ENCODE data around the gene RALGPS1.

RALGPS1 gene

DNA sequence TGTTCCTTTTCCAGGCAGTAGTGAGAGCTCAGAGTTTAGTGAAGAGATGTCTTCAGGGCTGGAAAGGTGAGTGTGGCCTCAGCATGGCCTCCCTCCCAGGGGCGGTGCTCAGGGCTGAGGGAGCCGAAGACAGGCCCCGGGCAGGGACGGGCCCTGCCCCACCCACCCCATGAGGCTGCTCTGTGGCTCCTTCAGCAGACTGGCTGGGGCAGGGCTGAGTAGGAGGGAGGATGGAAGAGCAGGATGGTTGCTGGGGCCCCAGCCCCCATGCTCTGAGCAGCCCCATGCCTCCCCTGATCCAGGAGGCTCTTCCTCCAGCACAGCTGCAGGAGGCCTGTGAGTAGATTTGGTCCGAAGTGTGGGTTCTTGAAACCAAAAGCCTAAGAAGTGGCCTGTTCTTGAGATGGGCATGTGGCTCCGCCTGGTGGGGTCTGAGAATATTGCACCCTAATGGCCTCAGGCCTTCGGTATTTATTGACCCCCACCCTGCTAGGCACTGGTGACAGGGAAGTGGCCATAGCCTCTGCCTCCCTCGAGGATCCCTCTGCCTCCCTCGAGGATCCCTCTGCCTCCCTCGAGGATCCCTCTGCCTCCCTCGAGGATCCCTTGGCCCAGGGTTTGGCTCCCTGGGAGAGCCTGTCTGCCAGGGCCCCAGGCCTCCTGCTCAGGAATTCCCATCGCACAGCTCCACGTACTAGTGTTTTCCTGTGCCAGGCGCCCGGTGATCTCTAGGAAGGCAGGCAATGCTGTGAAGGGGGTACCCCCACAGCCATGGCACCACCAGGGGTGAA, 284.6 kb downstream of the RALGPS1 start:
- Mint-ChIP-seq H3K27me3 (ENCODE audit: low read depth) (no peaks in the 10 kb centered on the region), H3K4me1 (ENCODE audit: low read depth) (no peaks in the 10 kb centered on the region), H3K4me3 (no peak overlapping the region), H3K9me3 (no peaks in the 10 kb centered on the region), H3K27ac (no peak overlapping the region), H3K36me3 (ENCODE audit: low read depth) (no peaks in the 10 kb centered on the region)
- peak; percentile 60 for DNase-seq (ENCODE audit: low spot score)

DNA sequence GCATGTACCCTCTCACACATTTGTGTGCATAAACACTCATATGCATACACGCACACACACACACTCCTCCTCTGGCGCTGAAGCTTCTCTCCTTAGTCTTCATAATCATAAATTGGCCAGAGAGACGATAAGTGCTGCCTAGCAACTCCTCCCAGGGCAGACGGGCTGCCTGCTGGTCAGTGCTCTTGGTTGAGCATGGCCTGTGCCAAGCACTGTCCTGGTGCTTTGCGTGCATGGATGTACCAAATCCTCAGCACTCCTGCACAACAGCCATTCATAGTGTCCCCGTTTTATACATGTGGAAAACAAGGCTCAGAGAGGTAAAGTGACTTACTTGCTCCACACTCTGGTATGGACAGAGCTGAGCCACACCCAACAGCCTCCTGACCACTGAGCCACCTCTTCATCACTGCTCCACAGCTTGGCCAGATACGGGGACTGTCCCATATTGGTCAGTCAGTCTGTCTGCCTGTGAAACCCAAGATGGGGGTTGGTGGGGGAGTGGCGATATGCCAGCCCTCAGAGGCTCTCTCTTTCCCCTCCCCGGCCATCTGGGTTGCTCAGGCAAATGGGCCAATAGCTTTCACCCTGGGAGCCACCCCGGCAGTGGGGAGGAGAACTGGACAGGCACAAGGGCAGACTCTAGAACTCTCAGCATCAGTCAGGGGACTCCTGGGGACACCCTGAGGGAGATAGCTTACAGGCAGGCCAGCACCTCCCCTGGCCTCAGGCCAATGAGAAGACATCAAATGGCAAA, 285.7 kb downstream of the RALGPS1 start:
- Mint-ChIP-seq H3K27ac (no peak overlapping the region), H3K4me3 (no peak overlapping the region), H3K27me3 (ENCODE audit: low read depth) (no peaks in the 10 kb centered on the region), H3K9me3 (no peaks in the 10 kb centered on the region), H3K36me3 (ENCODE audit: low read depth) (no peaks in the 10 kb centered on the region), H3K4me1 (ENCODE audit: low read depth) (no peaks in the 10 kb centered on the region)
- DNase-seq (ENCODE audit: low spot score), result no peak

GRCh38 chr9:127201071-127201541, 286.5 kb downstream of the RALGPS1 start:
- Mint-ChIP-seq H3K9me3 (no peaks in the 10 kb centered on the region), H3K27ac (no peak overlapping the region), H3K36me3 (ENCODE audit: low read depth) (no peaks in the 10 kb centered on the region), H3K4me3 (no peak overlapping the region), H3K4me1 (ENCODE audit: low read depth) (no peaks in the 10 kb centered on the region), H3K27me3 (ENCODE audit: low read depth) (no peaks in the 10 kb centered on the region)
- no peak for DNase-seq (ENCODE audit: low spot score)

DNA sequence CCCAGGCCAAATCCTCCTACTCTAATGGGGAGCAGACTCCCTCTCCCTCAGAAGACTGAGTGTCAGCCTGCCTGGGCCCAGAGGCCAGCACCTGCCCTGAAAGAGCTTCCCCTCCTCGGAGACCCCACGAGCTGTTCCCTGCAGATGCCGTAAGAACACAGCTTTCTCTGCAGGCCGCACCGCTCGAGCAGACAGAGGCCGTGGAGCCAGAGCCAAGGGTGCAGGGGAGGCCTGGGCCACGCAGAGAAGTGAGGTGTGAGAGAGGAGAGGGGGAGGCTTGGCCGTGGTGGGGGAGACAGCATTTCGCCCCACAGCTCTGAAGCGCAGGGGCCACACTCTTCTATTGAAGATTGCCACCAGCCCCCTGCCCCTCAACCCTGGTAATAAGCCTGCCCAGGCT, 287.1 kb downstream of the RALGPS1 start:
- Mint-ChIP-seq H3K27ac (no peak overlapping the region), H3K9me3 (no peaks in the 10 kb centered on the region), H3K4me1 (ENCODE audit: low read depth) (no peaks in the 10 kb centered on the region), H3K27me3 (ENCODE audit: low read depth) (no peaks in the 10 kb centered on the region), H3K36me3 (ENCODE audit: low read depth) (no peaks in the 10 kb centered on the region), H3K4me3 (no peak overlapping the region)
- DNase-seq (ENCODE audit: low spot score), result no peak

DNA sequence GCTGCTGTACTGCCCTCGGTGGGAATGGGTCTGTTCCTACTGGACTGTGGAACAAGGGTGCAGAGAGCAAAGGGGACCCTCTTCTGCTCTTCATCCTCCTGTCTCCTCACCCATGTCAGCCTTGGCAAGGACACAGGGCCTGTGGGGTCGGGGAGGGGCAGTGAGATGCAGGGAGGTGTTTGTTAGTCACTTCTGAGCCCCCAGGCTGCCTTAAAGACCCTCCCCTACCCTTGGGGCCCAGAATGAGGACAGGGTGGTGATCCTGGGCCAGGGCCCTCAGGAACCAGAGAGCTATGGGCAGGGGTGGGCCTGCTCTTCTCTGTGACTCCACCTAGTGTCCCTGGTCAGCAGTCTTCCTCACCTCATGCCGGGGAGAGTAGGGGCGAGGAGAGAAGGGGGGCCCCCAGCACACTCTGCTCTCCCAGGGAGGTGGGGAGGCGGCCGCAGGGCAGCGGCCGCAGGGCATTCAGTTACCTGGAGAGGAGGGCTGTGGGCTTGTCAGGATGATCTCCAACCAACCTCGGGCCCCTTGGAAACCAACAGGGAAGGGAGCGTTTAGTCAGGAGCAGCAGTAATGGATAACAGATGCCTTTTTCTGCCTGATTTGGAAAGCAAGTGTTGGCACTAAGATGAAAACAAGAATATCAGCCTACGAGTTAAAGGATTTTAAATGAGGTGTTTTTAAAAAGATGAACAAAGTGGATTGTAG, 288.0 kb downstream of the RALGPS1 start:
- H3K27me3 Mint-ChIP-seq (ENCODE audit: low read depth), result no peaks in the 10 kb centered on the region
- no peak overlapping the region for H3K4me3 Mint-ChIP-seq
- H3K36me3 Mint-ChIP-seq (ENCODE audit: low read depth), result no peaks in the 10 kb centered on the region
- H3K27ac Mint-ChIP-seq, result no peak overlapping the region
- no peak for DNase-seq (ENCODE audit: low spot score)
- no peaks in the 10 kb centered on the region for H3K4me1 Mint-ChIP-seq (ENCODE audit: low read depth)
- no peaks in the 10 kb centered on the region for H3K9me3 Mint-ChIP-seq

GRCh38 chr9:127203681-127204327, 289.2 kb downstream of the RALGPS1 start:
- no peak overlapping the region for H3K27ac Mint-ChIP-seq
- no peaks in the 10 kb centered on the region for H3K9me3 Mint-ChIP-seq
- no peak for DNase-seq (ENCODE audit: low spot score)
- H3K27me3 Mint-ChIP-seq (ENCODE audit: low read depth), result no peaks in the 10 kb centered on the region
- no peaks in the 10 kb centered on the region for H3K36me3 Mint-ChIP-seq (ENCODE audit: low read depth)
- no peaks in the 10 kb centered on the region for H3K4me1 Mint-ChIP-seq (ENCODE audit: low read depth)
- H3K4me3 Mint-ChIP-seq, result no peak overlapping the region

DNA sequence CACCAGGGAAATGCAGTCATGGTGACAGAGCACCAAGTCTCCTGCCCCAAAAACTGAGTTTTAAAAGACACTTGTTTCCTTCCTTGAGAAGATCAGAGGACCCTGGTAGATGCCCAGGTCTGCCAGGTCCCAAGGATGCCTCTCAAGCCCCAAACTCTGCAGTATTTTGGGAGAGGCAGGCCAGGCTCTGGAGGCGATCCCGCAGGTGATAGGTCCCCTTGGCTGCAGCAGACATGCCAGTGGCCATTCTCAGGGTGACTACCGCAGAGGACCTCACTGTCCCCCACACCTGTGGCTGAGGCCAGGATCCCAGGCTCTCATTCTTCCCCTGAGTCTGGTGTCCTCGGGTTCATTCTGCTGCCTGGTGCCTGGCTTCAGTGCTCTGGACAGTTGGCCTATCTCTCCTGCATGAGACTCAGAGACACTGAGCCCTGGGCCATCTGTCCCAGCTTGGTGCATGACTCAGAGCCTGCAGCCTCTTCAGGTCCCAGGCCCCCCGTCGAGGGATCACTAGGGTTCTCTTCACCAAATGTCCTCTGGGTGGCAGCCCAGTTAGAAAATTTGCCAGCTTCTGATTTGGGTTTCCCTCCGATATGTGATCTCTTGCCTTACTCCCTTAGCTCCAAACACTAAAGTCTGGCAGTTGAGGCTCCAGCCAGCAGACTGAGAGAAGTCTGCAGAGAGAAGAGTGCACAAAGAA, 290.3 kb downstream of the RALGPS1 start:
- no peak for DNase-seq (ENCODE audit: low spot score)
- H3K4me1 Mint-ChIP-seq (ENCODE audit: low read depth), result no peaks in the 10 kb centered on the region
- H3K27me3 Mint-ChIP-seq (ENCODE audit: low read depth), result no peaks in the 10 kb centered on the region
- no peaks in the 10 kb centered on the region for H3K36me3 Mint-ChIP-seq (ENCODE audit: low read depth)
- no peak overlapping the region for H3K4me3 Mint-ChIP-seq
- H3K27ac Mint-ChIP-seq, result no peak overlapping the region
- H3K9me3 Mint-ChIP-seq, result no peaks in the 10 kb centered on the region

- H3K27me3 Mint-ChIP-seq (ENCODE audit: low read depth), result no peaks in the 10 kb centered on the region
- H3K4me1 Mint-ChIP-seq (ENCODE audit: low read depth), result no peaks in the 10 kb centered on the region
- DNase-seq (ENCODE audit: low spot score), result no peak
- no peak overlapping the region for H3K4me3 Mint-ChIP-seq
- H3K9me3 Mint-ChIP-seq, result no peaks in the 10 kb centered on the region
- no peak overlapping the region for H3K27ac Mint-ChIP-seq
- H3K36me3 Mint-ChIP-seq (ENCODE audit: low read depth), result no peaks in the 10 kb centered on the region
Observed at GRCh38 chr9:127205952-127206351, 291.4 kb downstream of the RALGPS1 start.

DNA sequence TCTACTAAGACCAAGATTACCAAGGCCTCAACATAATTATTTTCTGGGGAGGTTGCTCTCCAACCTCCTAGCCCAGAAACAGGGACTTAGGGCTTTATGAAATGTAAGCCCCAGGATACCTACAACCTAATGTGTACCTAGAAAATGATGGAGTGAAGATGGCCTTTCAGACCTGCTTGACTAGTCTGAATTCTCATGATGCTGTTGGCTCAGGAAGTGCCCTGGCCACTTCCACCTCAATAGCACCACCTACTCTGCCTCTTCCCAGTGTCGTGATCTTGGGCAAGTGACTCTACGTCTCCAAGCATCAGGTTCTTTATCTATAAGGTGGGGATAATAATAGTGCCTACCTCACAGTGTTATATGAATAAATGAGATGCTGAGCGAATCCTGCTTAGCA, 292.1 kb downstream of the RALGPS1 start:
- DNase-seq (ENCODE audit: low spot score), result no peak
- Mint-ChIP-seq H3K9me3 (no peaks in the 10 kb centered on the region), H3K27ac (no peak overlapping the region), H3K27me3 (ENCODE audit: low read depth) (no peaks in the 10 kb centered on the region), H3K36me3 (ENCODE audit: low read depth) (no peaks in the 10 kb centered on the region), H3K4me3 (no peak overlapping the region), H3K4me1 (ENCODE audit: low read depth) (no peaks in the 10 kb centered on the region)

DNA sequence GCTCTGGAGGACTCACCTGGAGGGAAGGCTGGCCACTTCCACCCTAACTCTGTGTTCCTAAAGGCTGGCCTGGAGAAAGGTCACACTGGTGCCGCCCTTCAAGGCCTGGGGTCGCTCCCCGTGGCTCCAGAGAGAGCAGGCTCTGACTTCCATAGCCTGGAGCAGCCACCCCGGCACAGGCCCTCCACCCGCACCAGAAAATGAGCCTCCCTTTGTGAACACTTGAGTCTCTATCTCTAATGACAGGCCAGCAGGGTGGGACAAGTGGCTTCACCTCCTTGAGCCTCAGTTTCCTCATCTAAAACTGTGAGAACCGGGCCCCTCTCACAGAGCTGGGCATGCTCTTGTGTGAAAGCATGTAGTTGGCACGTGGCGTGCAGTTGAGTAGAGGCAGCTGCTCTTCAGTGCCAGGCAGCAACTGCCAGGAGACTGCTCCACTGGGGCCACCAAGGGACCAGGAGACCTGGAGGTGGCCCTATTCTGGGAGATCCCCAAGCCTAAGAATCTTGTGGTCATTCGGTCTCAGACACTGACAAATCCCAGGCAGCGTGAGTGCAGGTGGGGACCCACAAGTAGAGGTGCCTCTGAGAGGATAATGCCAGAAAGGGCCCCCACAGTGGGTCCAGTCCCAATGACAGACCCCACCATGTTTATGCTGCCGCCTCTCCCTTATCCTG, 293.3 kb downstream of the RALGPS1 start:
- Mint-ChIP-seq H3K27ac (no peak overlapping the region), H3K4me1 (ENCODE audit: low read depth) (no peaks in the 10 kb centered on the region), H3K4me3 (no peak overlapping the region), H3K9me3 (no peaks in the 10 kb centered on the region), H3K36me3 (ENCODE audit: low read depth) (no peaks in the 10 kb centered on the region), H3K27me3 (ENCODE audit: low read depth) (no peaks in the 10 kb centered on the region)
- no peak for DNase-seq (ENCODE audit: low spot score)

DNA sequence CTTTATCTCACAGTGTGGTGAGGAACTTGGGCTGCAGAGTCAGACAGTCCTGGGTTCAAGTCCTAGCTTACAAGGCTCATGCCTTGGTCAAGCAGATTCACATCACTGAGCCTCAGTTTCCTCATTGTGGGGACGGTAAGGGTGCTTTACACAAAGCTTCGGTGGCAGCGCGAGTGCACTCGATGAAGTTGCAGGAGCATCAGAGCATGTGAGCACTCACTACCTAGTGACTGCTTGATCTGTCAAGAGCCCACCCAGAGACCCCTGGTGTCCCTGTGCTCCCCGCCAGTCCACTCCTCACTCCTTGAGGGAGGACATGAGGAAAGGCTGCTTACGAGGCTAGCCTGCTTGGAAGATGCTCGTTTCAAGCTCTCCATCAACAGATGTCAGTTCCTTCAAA, 293.8 kb downstream of the RALGPS1 start:
- no peaks in the 10 kb centered on the region for H3K4me1 Mint-ChIP-seq (ENCODE audit: low read depth)
- H3K4me3 Mint-ChIP-seq, result no peak overlapping the region
- H3K36me3 Mint-ChIP-seq (ENCODE audit: low read depth), result no peaks in the 10 kb centered on the region
- H3K27me3 Mint-ChIP-seq (ENCODE audit: low read depth), result no peaks in the 10 kb centered on the region
- H3K9me3 Mint-ChIP-seq, result no peaks in the 10 kb centered on the region
- no peak overlapping the region for H3K27ac Mint-ChIP-seq
- DNase-seq (ENCODE audit: low spot score), result no peak

DNA sequence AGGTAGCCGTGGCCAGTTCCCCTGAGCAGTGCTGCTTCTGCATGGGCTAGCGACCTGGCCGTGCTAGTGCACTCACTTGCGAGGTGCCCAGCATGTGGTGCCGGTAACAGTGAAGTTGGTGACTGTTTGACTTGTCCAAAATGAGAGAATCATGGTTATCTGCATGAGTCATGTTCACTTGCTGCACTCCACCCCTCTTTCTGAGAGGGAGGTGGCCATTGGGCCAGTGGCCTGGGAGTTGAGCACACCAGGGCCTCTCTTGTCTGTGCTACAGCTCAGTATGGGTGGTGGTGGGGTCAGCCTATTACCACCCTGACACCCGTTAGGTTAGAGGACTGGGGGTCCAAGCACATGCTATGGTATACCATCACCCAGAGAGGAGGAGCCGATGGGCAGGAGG, 294.6 kb downstream of the RALGPS1 start:
- Mint-ChIP-seq H3K36me3 (ENCODE audit: low read depth) (no peaks in the 10 kb centered on the region), H3K9me3 (no peaks in the 10 kb centered on the region), H3K27me3 (ENCODE audit: low read depth) (peaks cover 2% of the 10 kb centered on the region), H3K4me1 (ENCODE audit: low read depth) (no peaks in the 10 kb centered on the region), H3K27ac (no peak overlapping the region), H3K4me3 (no peak overlapping the region)
- no peak for DNase-seq (ENCODE audit: low spot score)
